Vagina (tissue), 2 donors: Measurements from ENCODE around the gene EML3.

ENCODE experiments used
- CTCF ChIP-seq, 3 experiments: fragments of 450-650 bp in 2 of 3; fragments of 200-600 bp in 1 of 3; sonication (generic) in 1 of 3; IDR thresholded peaks; one replicate each; pipeline ENCODE4 v1.5.1; 2017 to 2019; ENCODE audit warnings: antibody characterized with exemption in 3 of 3, mild to moderate bottlenecking in 2 of 3, moderate library complexity in 2 of 3
- POLR2A ChIP-seq, 2 donors: fragments of 450-650 bp; IDR thresholded peaks; one replicate each; pipeline ENCODE4 v1.6.1; 2017; ENCODE audit warnings: antibody characterized with exemption in 2 of 2, mild to moderate bottlenecking in 2 of 2, moderate library complexity in 2 of 2
- POLR2AphosphoS5 ChIP-seq, 2 donors: sonication (generic); formaldehyde crosslinking; IDR thresholded peaks; one replicate each; pipeline ENCODE4 v1.9.0; 2017; ENCODE audit warnings: antibody characterized with exemption in 2 of 2, mild to moderate bottlenecking in 2 of 2, low read depth in 1 of 2; ENCODE audit not compliant: insufficient read depth in 1 of 2

- TF ChIP-seq POLR2A (IDR thresholded peaks at IDR 0.05) (no peak), POLR2AphosphoS5 (IDR thresholded peaks at IDR 0.05; ENCODE audit: insufficient read depth in 1 of 2, low read depth in 1 of 2) (no peak), CTCF (IDR thresholded peaks at IDR 0.05) (no peak)
Observed at GRCh38 chr11:62605467-62605866, 7.1 kb downstream of the EML3 start.
